HepG2 (cell line): ENCODE measurements around the gene BOD1L1. TPM values are rescaled to one million over a fixed set of nuclear protein-coding genes. Genes with fewer than 3 reads are reported as not detected.

Experiments used
- AHR ChIP-seq: IDR thresholded peaks from 2 replicates; pipeline ENCODE4 v1.6.1; 2018; ENCODE audit warnings: missing genetic modification reagents, missing compliant biosample characterization
- EHMT2 ChIP-seq: fragments of 200-600 bp; sonication (generic); IDR thresholded peaks from 2 replicates; pipeline ENCODE4 v1.7.0; 2017; ENCODE audit warnings: antibody characterized with exemption, low read depth, low read length, borderline replicate concordance
- GABPB1 ChIP-seq: IDR thresholded peaks from 2 replicates; pipeline ENCODE4 v1.6.1; 2016; ENCODE audit warnings: mild to moderate bottlenecking, missing genetic modification reagents, moderate library complexity, missing compliant biosample characterization
- HMG20A ChIP-seq: IDR thresholded peaks from 2 replicates; pipeline ENCODE4 v1.6.1; 2016; ENCODE audit warnings: borderline replicate concordance
- HOXA7 ChIP-seq: sonication (generic); formaldehyde crosslinking; IDR thresholded peaks from 2 replicates; pipeline ENCODE4 v1.8.1; 2022; ENCODE audit warnings: mild to moderate bottlenecking, missing genetic modification reagents, moderate library complexity
- KAT8 ChIP-seq: IDR thresholded peaks from 2 replicates; pipeline ENCODE4 v1.6.1; 2016; ENCODE audit warnings: missing genetic modification reagents, missing compliant biosample characterization
- KMT2A ChIP-seq: sonication (generic); formaldehyde crosslinking; IDR thresholded peaks from 2 replicates; pipeline ENCODE4 v1.4.0; 2020; ENCODE audit warnings: missing genetic modification reagents
- MIXL1 ChIP-seq: IDR thresholded peaks from 2 replicates; pipeline ENCODE4 v1.6.1; 2016
- NFKBIZ ChIP-seq: IDR thresholded peaks from 2 replicates; pipeline ENCODE4 v1.6.1; 2018; ENCODE audit warnings: missing genetic modification reagents, missing compliant biosample characterization
- POLR2AphosphoS2 ChIP-seq: IDR thresholded peaks from 2 replicates; pipeline ENCODE4 v1.6.1; 2011; ENCODE audit warnings: low read depth, low read length, improper control_type of control experiment
- PRPF4 ChIP-seq: fragments of 200-400 bp; formaldehyde crosslinking; IDR thresholded peaks from 2 replicates; pipeline ENCODE4 v1.6.1; 2016; ENCODE audit warnings: low read length, low read depth; ENCODE audit not compliant: poor library complexity, severe bottlenecking
- RXRB ChIP-seq: IDR thresholded peaks from 2 replicates; pipeline ENCODE4 v1.6.1; 2016; ENCODE audit warnings: borderline replicate concordance, missing genetic modification reagents, missing compliant biosample characterization
- SUZ12 ChIP-seq: fragments of 150-350 bp; IDR thresholded peaks from 2 replicates; pipeline ENCODE4 v1.6.1; 2014; ENCODE audit warnings: low read depth, low read length
- TARDBP ChIP-seq: sonication (generic); formaldehyde crosslinking; IDR thresholded peaks from 2 replicates; pipeline ENCODE4 v1.8.0; 2022; ENCODE audit warnings: mild to moderate bottlenecking, missing genetic modification reagents
- THAP11 ChIP-seq: IDR thresholded peaks from 2 replicates; pipeline ENCODE4 v1.6.1; 2016; ENCODE audit warnings: missing biosample characterization, missing genetic modification reagents
- ZNF143 ChIP-seq: sonication (generic); formaldehyde crosslinking; IDR thresholded peaks from 2 replicates; pipeline ENCODE4 v1.4.0; 2020; ENCODE audit warnings: missing genetic modification reagents
- ZNF550 ChIP-seq: sonication (generic); formaldehyde crosslinking; IDR thresholded peaks from 2 replicates; pipeline ENCODE4 v1.4.0; 2020; ENCODE audit warnings: mild to moderate bottlenecking, missing genetic modification reagents, borderline replicate concordance
- polyA plus RNA-seq, 8 experiments: library from polyadenylated mRNA; depleted of rRNA in 3 of 8; stranded (reverse) in 7 of 8; unstranded in 1 of 8; fragments of >200 nt; fragmentation: Illumina TruSeq in 4 of 8; extraction: Trizol in 4 of 8; gene quantifications; 2 replicates each; pipeline versions ENCODE4 v1.2.1 to v1.2.3, GENCODE V29; 2011 to 2016; ENCODE audit warnings: low read depth in 4 of 8, missing spikeins in 1 of 8, mixed read lengths in 1 of 8; ENCODE audit not compliant: insufficient read depth in 1 of 8
- total RNA-seq, 5 experiments: library from RNA; depleted of rRNA; stranded (reverse); fragments of >200 nt; fragmentation: Illumina TruSeq; extraction: Trizol; gene quantifications; 2 replicates each; pipeline ENCODE4 v1.2.3, GENCODE V29; 2016; ENCODE audit warnings: low read depth in 1 of 5
- TF ChIP-seq, protein P1 (sequence below): sonication (generic); formaldehyde crosslinking; IDR thresholded peaks from 2 replicates; pipeline ENCODE4 v1.4.0; 2020; ENCODE audit warnings: low read depth, missing genetic modification reagents

The BOD1L1 gene
- total and polyA plus RNA-seq, 2 of the 13 experiments (the other 11 are each of a cell fraction or from before 2014, with no cell fraction given), result 11.7 to 17.9 TPM

DNA sequence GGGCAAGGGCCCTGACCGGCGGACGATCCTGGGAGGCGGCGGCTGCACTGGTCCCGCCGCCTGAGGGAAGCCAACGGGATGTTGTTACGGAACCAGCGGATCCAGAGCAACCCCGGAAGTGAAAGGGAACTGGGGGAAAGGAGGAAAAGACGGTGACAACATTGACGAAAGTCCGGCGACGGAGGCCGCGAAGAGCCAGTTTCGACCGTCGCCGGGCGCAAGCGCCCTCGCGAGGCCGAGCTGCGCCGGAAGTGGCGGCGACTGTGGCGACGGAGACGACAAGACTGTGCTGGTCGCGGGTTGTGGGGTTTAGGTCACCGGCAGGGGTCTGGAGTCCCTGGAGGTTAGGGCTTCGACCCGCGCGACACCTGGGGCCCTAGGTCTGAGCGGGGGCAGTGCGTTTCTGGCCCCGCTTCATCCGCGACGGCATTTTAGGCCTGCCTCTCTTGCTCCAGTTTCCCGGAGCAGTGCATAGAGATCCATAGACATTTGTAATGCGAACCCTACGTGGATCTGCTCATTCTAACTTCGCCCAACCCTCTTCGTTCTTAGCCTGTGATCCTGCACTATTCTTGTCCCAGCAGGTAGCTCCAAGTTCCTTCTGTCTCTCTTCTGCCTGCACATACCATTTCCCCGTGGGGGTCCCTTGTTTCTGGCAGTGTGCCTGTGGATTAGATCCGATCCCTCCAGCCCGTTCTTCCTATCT is at the start of gene BOD1L1 (continued):
- TF ChIP-seq, protein P1, sequence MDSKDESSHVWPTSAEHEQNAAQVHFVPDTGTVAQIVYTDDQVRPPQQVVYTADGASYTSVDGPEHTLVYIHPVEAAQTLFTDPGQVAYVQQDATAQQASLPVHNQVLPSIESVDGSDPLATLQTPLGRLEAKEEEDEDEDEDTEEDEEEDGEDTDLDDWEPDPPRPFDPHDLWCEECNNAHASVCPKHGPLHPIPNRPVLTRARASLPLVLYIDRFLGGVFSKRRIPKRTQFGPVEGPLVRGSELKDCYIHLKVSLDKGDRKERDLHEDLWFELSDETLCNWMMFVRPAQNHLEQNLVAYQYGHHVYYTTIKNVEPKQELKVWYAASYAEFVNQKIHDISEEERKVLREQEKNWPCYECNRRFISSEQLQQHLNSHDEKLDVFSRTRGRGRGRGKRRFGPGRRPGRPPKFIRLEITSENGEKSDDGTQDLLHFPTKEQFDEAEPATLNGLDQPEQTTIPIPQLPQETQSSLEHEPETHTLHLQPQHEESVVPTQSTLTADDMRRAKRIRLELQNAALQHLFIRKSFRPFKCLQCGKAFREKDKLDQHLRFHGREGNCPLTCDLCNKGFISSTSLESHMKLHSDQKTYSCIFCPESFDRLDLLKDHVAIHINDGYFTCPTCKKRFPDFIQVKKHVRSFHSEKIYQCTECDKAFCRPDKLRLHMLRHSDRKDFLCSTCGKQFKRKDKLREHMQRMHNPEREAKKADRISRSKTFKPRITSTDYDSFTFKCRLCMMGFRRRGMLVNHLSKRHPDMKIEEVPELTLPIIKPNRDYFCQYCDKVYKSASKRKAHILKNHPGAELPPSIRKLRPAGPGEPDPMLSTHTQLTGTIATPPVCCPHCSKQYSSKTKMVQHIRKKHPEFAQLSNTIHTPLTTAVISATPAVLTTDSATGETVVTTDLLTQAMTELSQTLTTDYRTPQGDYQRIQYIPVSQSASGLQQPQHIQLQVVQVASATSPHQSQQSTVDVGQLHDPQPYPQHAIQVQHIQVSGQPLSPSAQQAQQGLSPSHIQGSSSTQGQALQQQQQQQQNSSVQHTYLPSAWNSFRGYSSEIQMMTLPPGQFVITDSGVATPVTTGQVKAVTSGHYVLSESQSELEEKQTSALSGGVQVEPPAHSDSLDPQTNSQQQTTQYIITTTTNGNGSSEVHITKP (CRISPR knock-in tag), result peak; percentile 76; the same call in 1 of the 2 replicates
- TF ChIP-seq PRPF4, result no peak
- TF ChIP-seq TARDBP, result peak; percentile 80; the same call in 1 of the 2 replicates
- TF ChIP-seq GABPB1 (CRISPR knock-in tag), result peak; percentile 99
- TF ChIP-seq AHR, result 0 out of 2 replicates have a peak, but pooled peaks have one; percentile 50
- peak; percentile 76 for TF ChIP-seq RXRB (CRISPR knock-in tag)
- no peak for TF ChIP-seq HOXA7 (CRISPR knock-in tag)
- peak; percentile 45 for TF ChIP-seq HMG20A (CRISPR knock-in tag)
- TF ChIP-seq EHMT2, result peak; percentile 74; the same call in 1 of the 2 replicates
- peak; percentile 49; the same call in 1 of the 2 replicates for TF ChIP-seq ZNF550 (CRISPR knock-in tag)
- TF ChIP-seq MIXL1, result peak; percentile 52; the same call in 1 of the 2 replicates
- peak; percentile 96 for TF ChIP-seq THAP11
- TF ChIP-seq KMT2A (CRISPR knock-in tag), result peak; percentile 94; the same call in 1 of the 2 replicates
- no peak for TF ChIP-seq POLR2AphosphoS2
- TF ChIP-seq SUZ12, result peak; percentile 34; the same call in 1 of the 2 replicates
- TF ChIP-seq KAT8, result peak; percentile 100
- peak; percentile 92 for TF ChIP-seq ZNF143 (CRISPR knock-in tag)
- peak; percentile 82; the same call in 1 of the 2 replicates for TF ChIP-seq NFKBIZ
